Stimulated activated CD4-positive, alpha-beta T cell treated with anti-CD3 and anti-CD28 coated beads, Interleukin-4, amount 100 ng/mL, for 48 hours (primary cell): Measurements from ENCODE around the gene INA.

ENCODE experiments used
- DNase-seq, 2 donors: peaks; one replicate each; pipeline ENCODE4 v3.0.0-alpha.2; 2020; ENCODE audit warnings: low read depth in 2 of 2

The INA gene

DNA sequence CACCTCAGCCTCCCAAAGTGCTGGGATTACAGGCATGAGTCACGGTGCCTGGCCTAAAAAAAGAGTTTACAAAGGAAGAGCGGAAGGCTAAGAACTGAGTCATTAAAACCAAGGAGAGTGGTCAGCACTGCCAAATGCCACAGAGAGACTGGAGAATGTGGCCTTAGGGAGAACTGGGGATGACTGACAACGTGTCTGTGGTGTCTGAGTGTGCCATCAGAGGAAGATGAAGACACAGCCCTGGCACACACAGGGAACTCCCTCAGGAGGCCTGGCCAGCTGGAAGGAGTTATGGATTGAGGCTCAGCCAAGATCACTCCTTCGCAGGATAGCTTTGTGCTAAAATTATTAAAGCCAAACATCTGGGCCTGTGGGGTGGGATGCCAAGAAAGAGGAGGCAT, 3.9 kb upstream of the INA start:
- no peak for DNase-seq

DNA sequence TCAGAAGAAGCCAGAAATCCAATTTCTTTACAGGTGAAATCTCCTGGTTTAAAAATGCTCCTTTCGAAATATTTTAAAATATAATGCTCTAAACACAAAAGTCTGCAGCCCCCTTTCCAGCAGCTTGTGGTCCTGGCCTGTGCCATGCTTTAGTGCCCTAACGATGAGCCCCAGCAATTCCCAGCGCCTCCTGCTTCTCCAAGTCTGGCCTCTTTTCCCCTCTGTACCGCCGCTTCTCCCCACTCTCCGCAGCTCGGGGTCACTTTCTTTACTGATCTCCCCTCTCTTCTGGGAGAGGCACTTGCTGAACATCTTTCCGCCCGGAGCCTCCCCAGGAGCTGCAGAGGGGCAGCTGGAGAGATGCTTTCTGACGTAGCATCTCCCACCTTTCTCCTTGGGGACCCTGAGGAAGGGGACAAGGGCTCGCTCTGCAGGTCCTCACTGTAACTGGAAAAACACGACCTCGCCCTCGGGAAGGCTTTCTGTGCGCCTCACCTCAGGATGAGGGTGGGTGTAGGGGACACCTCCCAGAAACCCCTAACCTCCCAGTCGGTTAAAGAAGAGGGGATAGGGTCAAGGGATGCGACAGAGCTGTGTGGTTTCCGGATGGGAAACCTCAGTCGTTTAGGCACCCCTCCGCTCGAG, 565 bp upstream of the INA start:
- DNase-seq, result no peak

DNA sequence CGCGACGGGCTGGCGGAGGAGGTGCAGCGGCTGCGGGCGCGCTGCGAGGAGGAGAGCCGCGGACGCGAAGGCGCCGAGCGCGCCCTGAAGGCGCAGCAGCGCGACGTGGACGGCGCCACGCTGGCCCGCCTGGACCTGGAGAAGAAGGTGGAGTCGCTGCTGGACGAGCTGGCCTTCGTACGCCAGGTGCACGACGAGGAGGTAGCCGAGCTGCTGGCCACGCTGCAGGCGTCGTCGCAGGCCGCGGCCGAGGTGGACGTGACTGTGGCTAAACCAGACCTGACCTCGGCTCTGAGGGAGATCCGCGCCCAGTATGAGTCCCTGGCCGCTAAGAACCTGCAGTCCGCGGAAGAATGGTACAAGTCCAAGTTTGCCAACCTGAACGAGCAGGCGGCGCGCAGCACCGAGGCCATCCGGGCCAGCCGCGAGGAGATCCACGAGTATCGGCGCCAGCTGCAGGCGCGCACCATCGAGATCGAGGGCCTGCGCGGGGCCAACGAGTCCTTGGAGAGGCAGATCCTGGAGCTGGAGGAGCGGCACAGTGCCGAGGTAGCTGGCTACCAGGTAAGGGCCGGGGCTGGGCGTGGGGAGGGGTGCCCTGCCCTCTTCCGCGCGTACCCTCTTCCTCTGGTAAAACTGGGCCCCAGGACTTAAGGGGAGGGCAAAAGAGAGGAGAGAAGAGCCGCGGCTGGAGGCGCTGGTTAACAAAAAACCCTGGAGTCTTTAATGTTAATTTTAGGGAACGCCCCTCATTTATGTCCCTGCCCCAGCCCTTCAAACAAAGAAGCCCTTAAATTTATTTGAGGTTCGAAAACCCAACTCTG, 987 bp downstream of the INA start:
- DNase-seq, result no peak

DNA sequence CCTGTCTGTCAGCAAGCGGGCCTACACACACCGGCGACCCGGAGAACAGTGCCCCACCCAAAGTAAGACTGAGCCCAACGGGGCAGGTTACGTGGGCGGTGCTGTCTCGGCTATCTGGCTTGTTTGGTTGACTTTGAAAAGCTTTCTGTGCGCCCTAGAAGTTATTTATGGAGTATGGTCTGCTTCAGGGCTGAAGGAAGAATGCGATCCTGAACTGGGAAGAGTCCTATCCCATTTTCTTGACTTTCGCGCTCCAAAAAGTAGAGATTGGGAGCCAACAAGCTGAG, 1.5 kb downstream of the INA start:
- no peak for DNase-seq

DNA sequence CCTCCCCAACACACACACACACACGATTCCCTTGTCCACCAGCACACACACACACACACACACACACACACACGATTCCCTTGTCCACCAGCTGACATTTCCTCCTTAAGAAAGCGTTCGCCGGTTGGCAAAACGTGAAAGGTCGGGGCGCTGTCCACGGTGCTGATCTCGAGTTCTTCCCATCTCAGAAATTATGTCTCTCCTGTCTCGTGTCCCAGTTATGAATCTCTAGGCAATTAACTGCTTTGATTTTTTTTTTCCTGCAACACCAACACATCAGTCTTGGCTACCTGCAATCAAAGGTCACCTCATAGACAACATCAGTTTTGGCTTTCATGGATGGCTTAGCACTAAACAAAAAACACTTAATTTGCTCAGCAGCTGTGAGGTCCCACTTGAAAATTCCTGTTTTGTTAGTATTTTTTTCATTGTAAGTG, 1.9 kb downstream of the INA start:
- peak; percentile 40 to 51 for DNase-seq

DNA sequence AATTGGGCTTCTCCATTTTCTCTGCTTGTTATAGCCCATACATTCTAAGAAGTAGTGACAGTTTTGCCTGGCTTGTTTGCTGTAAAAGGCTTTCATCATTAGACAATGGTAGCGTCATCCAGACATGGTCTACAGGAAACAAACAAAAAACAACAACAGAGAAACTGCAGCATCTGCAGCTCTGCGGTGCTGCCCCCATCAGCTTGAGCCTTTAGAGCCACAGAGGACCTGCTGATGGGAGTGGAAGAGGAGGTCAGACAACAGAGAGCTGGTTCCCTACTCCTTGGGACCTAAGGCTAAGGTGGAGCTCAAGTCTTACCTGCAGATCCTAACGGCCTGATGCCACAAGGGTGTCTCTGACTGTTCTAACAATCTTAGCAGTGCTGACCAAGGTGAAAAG, 3.1 kb downstream of the INA start:
- DNase-seq, result no peak

DNA sequence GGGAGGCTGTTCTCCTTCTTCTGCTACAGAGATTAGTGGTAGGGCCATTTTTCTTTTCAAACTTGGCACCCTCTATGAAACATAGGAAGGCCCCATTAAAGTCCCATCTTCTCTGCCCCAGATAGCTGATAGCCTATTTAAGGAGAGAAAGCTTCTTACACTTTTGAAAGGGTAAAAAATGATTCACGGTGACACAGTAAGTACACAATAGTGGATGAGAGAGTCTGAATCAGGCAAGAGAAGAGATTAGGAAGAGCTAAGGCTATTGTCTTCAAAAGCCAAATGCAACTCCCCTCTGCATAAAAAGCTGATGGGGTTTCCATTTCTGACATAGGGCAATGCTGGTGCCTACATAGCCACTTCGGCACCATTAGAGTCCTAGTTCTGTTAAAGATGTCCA, 3.6 kb downstream of the INA start:
- no peak for DNase-seq

DNA sequence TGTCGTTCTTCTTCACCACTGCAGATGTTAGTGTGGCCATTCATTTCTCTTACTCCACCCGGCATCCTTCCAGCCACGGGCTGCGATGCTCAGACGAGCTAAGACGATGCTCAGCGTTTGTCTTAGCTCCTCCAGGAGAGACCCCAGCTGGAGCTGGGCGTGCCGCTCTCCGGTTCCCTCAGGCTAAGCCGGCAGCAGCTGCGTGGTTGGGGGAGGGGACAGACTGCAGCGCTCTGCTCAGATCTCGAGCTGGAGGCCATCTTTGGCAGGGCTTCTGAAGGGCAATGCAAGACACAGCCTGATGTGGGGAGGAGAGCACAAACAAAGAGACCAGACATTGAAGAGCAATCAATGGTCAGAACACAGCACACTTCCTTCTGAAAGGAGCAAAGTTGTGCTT, 4.8 kb downstream of the INA start:
- DNase-seq, result no peak

DNA sequence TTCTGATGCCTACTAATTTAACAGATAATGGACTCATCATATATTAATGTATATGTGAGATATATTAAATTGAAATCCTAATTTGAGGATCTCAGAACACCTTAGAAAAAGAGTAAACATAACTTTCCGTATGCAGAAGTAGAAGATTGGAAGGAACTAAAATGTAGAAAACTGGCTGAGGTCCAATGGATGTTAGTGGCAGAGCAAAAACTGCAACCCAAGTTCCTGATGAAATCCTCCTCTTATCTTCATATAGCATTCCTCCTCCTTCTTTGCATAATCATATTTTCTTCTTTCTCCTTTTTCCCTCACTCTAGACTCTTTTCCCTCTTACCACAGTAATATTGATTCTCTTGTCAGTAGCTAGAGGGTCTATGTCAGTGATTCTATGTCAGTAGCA, 6.0 kb downstream of the INA start:
- DNase-seq, result no peak

DNA sequence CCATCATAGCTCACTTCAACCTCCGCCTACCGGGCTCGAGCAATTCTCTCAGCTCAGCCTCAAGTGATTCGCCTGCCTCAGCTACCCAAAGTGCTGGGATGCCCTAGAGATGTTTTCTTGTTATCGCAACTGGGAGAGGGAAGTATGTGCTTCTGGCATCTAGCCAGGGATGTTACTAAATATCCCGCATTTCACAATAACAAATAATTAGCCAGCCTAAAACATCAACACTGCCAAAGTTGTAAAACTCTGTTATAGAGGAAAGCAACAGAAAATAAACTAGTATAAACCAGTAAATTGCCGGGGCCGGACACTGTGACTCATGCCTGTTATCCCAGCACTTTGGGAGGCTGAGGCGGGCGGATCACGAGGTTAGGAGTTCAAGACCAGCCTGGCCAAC, 7.2 kb downstream of the INA start:
- DNase-seq, result no peak

DNA sequence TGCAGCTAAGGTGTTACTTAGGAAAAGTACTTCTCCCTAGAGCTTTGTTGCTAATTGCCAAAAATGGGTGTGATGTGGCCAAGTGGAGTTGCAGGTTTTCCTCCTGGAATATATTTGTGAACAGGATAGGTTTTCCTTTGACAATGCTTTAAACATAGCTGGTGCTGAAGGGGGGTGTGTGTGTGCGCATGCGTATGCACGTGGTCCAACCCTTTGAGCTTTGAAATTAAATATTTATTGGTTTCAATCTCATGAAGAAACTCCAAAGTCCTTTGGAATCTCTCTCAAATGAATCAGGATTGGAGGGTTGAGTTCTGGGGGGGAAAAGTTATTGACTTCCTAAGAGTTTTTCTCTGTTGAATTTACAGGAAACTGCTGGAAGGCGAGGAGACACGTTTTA, 11.1 kb downstream of the INA start:
- no peak for DNase-seq

DNA sequence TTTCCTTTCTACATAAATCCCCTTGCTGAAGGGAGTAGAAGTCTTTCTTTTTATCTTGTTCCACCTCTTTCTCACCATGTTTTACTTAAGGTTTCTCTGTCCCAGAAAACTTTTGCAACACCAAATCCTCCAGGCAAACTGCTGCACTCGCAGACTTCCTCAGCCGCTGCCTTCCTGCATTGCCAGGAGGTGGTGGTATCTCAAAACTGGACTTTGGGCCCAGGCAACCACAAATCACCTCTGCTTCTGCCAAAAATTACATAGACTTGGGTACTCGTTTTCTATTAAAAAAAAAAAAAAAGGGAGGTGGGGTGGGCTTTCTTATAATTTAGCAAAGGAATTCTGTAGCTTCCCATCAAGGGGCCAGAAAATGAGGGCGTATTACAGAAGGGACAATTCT, 14.7 kb downstream of the INA start:
- no peak for DNase-seq

DNA sequence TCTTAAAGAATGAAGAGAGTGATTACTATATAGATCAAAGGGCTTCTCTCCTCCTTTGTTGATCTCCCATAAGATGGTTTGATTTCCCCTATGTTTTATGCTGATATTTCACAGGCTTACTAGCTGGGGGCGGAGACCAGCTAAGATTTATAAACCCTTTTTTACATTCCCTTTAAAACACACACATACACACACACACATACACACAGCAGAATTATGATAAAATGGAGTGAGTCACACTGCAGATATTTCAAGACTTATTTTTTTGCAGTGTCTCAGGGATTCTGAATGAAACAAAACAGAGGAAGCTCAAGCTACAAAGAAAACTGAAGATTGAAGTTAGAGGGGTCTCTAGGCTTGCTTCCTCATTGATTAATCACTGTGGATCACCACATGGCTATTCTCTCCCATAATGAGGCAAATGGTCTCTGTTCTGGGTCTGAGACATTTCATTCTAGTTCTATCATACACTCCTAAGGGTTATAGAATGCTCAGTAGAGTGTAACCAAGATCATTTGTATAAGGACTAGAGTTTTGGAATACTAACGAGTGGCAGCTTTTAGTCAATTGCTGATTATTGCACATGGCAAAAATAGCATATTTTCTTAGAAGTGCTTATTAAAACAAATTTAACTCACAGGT, 18.6 kb downstream of the INA start:
- no peak for DNase-seq

DNA sequence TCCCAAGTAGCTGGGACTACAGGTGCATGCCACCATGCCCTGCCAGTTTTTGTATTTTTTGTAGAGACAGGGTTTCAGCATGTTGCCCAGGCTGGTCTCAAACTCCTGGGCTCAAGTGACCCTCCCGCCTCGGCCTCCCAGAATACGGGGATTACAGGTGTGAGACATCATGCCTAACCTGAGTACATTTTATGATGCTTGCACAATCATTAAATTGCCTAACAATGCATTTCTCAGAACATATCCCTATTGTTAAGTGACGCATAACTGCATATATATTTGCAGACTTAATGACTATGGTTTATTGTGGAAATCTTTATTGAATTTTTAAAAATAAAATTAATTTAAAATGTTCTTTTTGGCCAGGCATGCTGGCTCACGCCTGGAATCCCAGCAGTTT, 30.7 kb downstream of the INA start:
- DNase-seq, result no peak

DNA sequence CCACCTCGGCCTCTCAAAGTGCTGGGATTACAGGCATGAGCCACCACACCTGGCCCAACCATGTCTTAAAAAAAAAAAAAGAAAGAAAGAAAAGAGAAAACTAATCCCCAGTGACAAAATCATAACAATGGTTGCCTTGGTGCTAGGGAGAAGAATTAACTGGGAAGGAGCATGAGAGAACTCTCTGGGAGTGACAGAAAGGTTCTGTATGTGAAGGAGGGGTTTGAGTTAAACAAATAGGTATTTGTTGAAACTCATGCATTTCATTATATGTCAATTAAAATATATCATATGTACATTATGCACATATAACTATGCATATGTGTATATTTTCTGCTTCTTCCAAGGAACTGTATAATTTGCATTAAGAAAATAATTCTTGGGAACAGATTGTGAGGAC, 33.3 kb downstream of the INA start:
- DNase-seq, result no peak

DNA sequence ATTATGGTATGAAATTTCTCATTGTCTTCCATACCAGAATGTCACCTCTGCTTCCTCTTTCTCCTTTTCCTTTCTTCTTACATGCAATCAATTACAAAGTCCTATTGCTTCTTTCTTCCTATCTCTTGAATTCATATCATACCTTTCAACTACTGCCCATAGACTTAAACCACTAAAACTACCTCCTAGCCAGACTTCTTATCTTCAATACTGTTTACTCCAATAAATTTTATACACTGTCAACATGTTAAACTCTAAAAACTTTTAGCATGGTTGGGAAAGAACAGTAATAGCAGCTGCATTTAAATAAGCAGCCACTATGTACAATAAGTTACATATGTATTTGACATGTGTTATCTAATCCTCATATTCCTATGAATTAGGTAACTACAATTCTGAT, 39.1 kb downstream of the INA start:
- no peak for DNase-seq

DNA sequence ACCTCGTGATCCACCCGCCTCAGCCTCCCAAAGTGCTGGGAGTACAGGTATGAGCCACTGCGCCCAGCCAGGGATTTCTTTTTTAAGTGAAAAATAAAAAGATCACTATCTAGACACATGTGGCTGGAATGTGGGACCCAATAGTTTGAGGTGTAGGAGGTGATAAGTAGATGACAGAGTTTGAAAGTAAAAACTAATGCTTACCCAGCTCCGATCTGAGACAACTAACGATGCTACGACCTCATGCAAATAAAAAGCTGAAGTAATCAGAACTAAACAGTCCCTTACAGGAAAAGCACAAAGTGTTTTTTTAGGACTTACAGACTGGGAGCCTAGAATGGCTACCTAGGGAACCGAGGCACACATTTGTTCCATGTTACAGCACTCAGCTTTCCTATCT, 51.0 kb downstream of the INA start:
- DNase-seq, result no peak

DNA sequence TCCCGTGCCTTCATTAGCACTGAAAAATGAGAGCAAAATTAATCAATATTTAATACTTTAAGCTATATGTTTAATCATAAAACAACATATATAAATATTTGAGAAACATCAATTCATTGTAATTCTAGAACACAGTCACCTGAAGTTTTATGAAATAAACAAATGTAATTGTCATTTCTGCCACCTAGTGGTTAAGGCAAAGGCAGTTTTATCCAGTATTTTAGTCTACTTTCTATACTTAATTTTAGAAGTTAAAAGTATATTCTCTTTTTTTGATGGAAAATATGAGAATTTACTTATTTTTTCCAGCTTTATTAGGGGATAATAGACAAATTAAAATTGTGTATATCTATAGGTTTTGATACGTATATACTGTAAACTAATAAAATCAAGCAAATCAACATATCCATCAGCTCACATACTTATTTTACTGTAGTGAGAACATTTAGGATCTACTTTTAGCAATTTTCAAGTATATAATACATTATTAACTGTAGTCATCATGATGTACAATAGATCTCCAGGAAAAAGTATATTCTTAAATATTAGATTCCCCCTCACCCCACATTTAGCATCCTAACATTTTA, 57.1 kb downstream of the INA start:
- no peak for DNase-seq

DNA sequence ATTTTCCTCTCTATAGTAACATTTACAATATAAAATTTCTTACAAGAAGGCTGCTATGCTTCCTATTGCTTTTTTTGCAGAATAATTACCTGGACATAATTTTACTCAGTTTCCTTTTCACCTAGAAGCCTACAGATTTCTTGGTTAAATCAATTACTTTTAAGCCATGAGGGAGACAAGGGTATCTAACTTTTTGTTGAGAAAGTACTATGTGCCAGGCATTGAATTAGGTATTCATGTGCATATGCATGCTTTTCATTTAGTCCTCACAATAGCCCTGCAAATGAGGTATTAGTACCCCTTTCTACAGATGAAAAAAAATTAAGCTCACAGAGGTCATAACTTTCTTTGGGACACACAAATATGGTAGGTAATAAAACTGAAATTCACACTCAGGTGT, 57.6 kb downstream of the INA start:
- no peak for DNase-seq

DNA sequence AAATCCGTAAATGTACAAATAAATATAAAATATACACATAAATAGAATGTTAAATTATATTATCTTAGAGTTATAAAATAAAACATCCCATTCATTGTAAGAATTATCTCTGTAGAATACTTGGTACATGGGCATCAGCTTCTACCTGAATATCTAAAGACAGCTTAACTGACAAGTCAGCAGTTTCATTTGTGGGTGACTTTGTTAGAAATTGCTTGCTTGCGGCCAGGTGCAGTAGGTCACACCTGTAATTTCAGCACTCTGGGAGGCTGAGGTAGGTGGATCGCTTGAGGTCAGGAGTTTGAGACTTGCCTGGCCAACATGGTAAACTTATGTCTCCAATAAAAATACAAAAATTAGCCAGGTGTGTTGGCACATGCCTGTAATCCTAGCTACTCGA, 59.4 kb downstream of the INA start:
- no peak for DNase-seq
